GM08714 (cell line): ENCODE measurements around the gene SLC7A9.

Experiments used
- H3K4me3 ChIP-seq: fragments of 200-500 bp; sonication (Bioruptor generic); 2 replicates; pipeline ENCODE4 v1.5.1; 2014; ENCODE audit warnings: mild to moderate bottlenecking, low read length, inconsistent platforms
- ZNF274 ChIP-seq: IDR thresholded peaks from 2 replicates; pipeline ENCODE4 v1.6.1; 2012; ENCODE audit warnings: mild to moderate bottlenecking, low read depth, low read length

Gene SLC7A9

GRCh38 chr19:32817569-32818476 is 51.7 kb downstream of the SLC7A9 start:
- no peak overlapping the region for H3K4me3 ChIP-seq
- no peak for TF ChIP-seq ZNF274

DNA sequence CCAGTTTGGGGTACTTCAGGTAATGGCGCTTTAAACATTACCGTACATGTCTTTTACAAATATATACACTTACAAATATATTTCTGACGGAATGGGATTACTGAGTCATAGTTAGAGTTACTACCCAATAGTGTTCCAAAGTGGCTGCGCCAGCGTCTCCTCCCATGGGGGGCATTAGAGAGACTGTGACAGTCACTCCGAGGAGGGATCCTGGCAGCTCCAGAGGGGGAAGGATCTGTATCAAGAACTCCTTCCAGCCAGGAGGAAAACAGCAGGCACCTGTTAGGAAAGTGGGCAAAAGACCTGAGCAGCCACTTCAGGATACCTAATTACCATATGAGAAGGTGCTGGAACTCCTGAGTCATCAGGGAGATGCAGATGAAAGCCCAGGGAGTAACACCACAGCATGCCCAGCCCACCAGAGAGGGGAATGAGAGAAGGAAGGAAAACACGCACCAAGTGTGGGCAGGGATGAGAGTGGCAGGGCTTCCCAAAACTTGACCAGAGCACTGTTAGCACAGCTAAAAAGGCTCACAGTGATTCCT is 52.9 kb downstream of the SLC7A9 start:
- no peak for TF ChIP-seq ZNF274
- H3K4me3 ChIP-seq = no peak overlapping the region

DNA sequence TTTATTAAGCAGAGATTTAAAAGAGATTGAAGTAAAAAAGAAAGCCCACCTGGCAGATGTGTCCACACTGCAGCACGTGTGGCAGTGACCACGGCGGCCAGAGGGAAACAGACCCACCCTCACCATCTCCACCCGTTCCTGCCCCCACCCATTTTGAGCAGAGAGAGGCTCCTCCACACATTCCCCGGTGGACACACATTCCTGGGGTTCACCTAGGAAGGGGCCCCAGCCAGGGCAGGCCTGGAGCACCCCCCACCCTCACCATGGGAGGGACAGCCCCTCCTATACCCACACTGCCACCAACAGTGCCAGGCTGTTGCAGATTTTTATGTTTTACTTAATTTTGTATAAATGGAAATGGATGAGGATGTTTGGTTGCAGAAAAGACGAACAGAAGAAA is 54.9 kb downstream of the SLC7A9 start:
- H3K4me3 ChIP-seq = no peak overlapping the region
- no peak for TF ChIP-seq ZNF274

DNA sequence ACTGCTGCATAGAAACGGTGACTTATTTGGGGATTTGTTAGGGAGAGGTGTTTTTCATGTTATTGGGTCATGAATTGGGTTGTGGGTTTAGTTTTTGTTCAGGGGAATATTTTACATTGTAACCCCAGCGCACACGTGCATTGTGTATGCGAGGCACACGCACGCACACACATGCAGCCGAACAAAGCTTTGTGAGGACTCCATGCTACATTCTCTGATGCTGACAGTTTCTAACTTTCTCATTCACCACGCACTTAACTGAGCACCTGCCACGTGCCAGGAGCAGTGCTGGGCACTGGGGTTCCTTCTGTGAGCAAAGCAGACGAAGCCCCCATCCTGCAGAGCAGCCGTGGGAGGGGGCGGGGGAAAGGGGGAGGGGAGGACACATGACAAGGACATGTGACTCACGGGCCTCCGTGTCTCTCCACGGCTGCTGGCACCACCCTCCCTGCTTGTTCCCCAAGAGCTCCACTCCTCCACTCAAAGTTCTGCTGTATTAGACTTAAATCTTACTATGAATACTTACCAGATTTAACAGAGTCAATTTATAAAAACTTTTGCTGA is 55.6 kb downstream of the SLC7A9 start:
- no peak overlapping the region for H3K4me3 ChIP-seq
- TF ChIP-seq ZNF274 = no peak

GRCh38 chr19:32812571-32812970 is 57.0 kb downstream of the SLC7A9 start:
- no peak overlapping the region for H3K4me3 ChIP-seq
- no peak for TF ChIP-seq ZNF274

GRCh38 chr19:32812036-32812435 is 57.5 kb downstream of the SLC7A9 start:
- H3K4me3 ChIP-seq = no peak overlapping the region
- no peak for TF ChIP-seq ZNF274

DNA sequence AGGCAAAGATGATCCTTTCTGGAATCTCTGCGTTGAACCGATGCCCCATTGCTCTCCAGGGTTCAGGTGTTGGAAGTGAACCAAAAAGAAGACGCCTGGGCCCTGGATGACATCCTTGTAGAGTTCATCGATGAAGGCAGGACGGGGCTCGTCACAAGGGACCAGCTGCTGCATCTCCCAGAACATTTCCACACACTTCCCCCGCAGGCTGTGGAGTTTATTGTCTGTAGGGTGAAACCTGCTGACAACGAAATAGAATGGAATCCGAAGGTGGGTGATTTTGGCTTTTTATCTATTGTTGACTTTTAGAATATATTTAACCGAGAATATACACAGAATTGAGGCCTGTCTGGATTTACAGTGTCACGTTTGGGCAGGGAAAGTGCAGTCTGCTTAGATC is 58.4 kb downstream of the SLC7A9 start:
- H3K4me3 ChIP-seq = no peak overlapping the region
- TF ChIP-seq ZNF274 = no peak

GRCh38 chr19:32810452-32810851 is 59.1 kb downstream of the SLC7A9 start:
- no peak for TF ChIP-seq ZNF274
- H3K4me3 ChIP-seq = no peak overlapping the region

GRCh38 chr19:32809754-32810153 is 59.8 kb downstream of the SLC7A9 start:
- TF ChIP-seq ZNF274 = no peak
- H3K4me3 ChIP-seq = no peak overlapping the region

DNA sequence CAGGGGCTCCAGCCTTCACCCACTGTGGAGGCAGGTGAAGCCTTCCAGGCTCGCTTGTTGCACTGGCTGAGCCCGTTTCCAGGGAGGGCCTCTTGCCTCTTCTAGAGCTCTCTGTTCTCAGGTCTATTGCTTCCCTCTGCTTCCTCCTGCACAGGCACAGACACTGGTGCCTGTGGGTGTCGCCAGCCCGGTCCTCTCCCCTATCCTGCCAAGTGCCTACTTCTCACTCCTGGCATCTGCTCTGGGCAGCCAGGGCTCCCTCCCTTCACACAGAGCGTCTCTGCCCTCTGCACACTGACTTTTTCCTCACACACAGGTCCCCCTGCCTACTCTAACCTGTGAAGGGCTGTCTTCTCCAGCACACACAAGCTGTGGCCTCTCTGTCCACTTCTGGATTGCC is 60.3 kb downstream of the SLC7A9 start:
- no peak for TF ChIP-seq ZNF274
- no peak overlapping the region for H3K4me3 ChIP-seq

DNA sequence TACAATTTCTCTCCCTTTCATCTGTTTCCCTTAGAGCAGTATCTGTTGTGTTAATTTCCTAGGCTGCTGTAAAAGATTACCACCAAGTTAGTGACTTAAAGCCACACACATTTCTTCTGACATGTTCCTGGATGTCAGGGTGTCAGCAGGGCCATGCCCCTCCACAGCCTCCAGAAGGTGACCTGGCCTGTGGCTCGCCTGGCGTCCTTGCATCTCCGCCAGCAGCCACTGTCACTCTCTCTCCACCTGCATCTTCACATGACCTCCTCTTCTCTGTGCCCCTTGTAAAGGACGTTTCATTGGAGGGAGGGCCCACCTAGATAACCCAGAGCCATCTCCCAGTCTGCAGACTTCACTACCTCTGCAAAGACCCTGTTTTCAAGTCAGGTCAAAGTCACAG is 61.3 kb downstream of the SLC7A9 start:
- no peak for TF ChIP-seq ZNF274
- H3K4me3 ChIP-seq = no peak overlapping the region

GRCh38 chr19:32802840-32803239 is 66.7 kb downstream of the SLC7A9 start:
- TF ChIP-seq ZNF274 = no peak
- H3K4me3 ChIP-seq = no peak overlapping the region

- no peak for TF ChIP-seq ZNF274
- no peak overlapping the region for H3K4me3 ChIP-seq
Measured at GRCh38 chr19:32800754-32801153, 68.8 kb downstream of the SLC7A9 start.

DNA sequence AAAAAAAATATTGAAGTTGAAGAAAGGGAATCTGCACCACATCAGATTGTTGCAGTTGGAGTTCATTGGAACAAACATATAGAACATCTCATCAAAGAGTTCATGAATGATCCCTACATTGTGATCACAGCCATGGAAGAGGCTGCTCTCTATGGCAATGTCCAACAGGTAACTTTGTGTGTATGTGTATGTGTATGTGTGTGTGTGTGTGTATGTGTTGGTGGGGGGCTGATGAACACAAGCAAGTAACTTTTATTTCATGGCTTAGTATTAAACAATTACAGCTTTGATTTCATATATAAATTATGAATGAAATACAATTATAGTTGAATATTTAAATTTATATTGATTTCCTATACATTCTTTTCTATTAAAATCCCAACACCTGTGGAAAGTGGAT is 69.4 kb downstream of the SLC7A9 start:
- TF ChIP-seq ZNF274 = no peak
- H3K4me3 ChIP-seq = no peak overlapping the region

- no peak for TF ChIP-seq ZNF274
- no peak overlapping the region for H3K4me3 ChIP-seq
Measured at GRCh38 chr19:32798201-32798600, 71.4 kb downstream of the SLC7A9 start.
